GM21825 (cell line): ENCODE results near the gene PFDN5.
A peak's percentile ranks its signal among the peaks of the same experiment; 100 is the strongest.
"Not testable (repeated sequence)": the region's sequence is repeated elsewhere in the genome, so short reads cannot be mapped to it uniquely, and the experiment has no call there.

Experiments
- ATAC-seq: cut with Tn5 transposase; IDR thresholded peaks from one replicate; pipeline ENCODE4 v1.9.1; 2021; ENCODE audit warnings: mild to moderate bottlenecking, moderate library complexity; ENCODE audit not compliant: unreplicated experiment

PFDN5 gene

DNA sequence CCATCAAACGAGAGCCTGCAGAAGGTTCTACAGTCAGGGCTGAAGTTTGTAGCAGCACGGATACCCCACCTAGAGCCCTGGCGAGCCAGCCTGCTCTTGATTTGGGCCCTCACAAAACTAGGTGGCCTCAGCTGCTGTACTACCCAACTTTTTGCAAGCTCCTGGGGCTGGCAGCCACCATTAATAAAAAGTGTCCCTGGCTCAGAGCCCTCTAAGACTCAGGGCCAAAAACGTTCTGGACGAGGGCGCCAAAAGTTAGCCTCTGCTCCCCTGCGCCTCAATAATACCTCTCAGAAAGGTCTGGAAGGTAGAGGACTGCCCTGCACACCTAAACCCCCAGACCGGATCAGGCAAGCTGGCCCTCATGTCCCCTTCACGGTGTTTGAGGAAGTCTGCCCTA is 8.9 kb upstream of the PFDN5 start:
- no peak for ATAC-seq

DNA sequence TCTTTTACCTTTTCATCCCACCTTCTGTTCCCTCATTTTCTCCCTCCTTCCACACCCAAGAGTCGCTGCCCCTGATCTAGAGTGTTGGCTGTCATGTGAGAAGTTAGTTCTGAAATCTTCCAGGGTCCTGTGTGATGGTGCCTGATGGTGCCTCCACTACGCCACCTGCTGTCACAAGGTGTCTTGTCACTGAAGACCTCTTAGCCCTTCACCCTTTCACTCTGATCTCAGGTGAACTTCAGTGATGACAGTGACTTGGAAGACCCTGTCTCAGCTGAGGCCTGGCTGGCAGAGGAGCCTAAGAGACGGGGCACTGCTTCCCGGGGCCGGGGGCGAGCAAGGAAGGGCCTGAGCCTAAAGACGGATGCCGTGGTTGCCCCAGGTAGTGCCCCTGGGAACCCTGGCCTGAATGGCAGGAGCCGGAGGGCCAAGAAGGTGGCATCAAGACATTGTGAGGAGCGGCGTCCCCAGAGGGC is 7.6 kb upstream of the PFDN5 start:
- ATAC-seq = no peak

- ATAC-seq = no peak
Observed at GRCh38 chr12:53288322-53288721, 7.0 kb upstream of the PFDN5 start.

- no peak for ATAC-seq
Observed at GRCh38 chr12:53289891-53290290, 5.5 kb upstream of the PFDN5 start.

GRCh38 chr12:53290661-53291060 is 4.7 kb upstream of the PFDN5 start:
- no peak for ATAC-seq

DNA sequence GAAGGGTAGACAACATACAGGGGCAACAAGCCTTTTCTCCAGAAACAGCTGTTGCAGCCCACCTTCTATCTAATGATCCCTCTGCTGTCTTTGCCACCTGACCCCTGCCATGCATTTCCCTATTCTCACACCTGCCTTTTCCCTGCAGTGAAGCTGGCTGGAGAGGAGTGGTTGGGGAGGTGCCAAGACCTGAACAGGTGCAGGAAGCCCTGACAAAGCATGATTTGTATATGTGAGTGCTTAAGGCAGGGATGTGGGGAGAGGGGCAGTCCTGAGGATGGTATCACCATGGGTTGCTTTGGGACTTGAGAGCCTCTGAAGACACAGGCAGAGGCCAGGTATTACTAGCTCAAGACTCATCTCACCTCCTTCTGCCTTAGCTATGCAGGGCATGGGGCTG is 2.9 kb upstream of the PFDN5 start:
- no peak for ATAC-seq

DNA sequence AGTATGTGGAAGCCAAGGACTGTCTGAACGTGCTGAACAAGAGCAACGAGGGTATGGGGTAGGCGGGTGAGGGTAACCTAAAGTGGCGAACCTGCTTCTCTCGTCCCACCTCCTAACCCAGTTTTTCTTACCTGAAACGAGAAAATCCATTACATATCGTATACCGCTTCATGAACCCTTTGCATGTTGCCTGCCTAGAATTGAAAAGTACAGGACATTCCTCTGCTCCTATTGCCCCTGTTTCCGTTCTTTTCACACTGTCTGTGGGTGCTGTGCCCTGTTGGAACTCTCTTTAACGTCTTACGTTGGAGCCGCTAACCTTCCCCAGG is 513 bp downstream of the PFDN5 start:
- ATAC-seq = no peak

DNA sequence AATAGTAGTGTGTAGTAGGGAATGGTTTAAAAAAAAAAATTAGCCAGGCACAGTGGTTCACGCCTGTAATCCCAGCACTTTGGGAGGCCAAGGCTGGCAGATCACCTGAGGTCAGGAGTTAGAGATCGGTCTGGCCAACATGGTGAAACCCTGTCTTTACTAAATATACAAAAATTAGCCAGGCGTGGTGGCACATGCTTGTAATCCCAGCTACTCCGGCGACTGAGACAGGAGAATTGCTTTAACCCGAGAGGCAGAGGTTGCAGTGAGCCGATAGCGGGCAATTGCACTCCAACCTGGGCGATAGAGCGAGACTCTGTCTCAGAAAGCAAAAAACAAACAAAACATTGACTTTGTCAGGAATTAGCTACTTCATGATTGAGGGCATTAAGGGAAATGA is 1.8 kb downstream of the PFDN5 start:
- not testable (repeated sequence) for ATAC-seq

GRCh38 chr12:53298164-53298563 is 2.8 kb downstream of the PFDN5 start:
- no peak for ATAC-seq

GRCh38 chr12:53299101-53299453 is 3.7 kb downstream of the PFDN5 start:
- peak; percentile 6 for ATAC-seq

- ATAC-seq = peak; percentile 68
Observed at GRCh38 chr12:53299454-53300180, 4.3 kb downstream of the PFDN5 start, which contains the start of gene MYG1. MYG1 (plus strand) TSS chr12:53299695; CDS start chr12:53299738, 43 bp downstream.

GRCh38 chr12:53300187-53300586 is 4.8 kb downstream of the PFDN5 start:
- no peak for ATAC-seq

DNA sequence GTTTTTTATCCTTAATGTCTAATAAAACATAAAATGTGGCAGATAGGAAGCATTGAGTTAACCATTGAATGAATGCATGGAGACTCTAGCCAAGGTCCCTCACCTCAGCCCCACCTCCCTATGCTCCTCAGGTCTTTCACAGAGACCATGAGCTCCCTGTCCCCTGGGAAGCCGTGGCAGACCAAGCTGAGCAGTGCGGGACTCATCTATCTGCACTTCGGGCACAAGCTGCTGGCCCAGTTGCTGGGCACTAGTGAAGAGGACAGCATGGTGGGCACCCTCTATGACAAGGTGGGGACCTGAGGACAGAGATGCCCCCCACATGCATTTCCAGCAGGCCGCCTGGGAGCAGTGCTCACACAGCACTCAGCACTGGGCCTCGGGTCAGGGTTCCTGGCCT is 7.6 kb downstream of the PFDN5 start:
- ATAC-seq = no peak

DNA sequence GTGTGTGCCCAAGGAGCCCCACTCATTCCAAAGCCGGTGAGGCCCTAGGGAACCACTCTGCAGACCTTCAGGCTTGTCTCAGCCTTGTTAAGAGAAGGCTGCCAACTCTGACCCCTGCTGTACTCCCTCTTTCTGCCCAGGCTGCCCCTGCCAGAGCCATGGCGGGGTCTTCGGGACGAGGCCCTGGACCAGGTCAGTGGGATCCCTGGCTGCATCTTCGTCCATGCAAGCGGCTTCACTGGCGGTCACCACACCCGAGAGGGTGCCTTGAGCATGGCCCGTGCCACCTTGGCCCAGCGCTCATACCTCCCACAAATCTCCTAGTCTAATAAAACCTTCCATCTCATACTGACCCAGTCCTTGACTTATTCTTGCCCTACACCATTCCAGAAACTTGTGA is 11.5 kb downstream of the PFDN5 start:
- ATAC-seq = no peak

GRCh38 chr12:53308276-53308675 is 12.9 kb downstream of the PFDN5 start:
- no peak for ATAC-seq

DNA sequence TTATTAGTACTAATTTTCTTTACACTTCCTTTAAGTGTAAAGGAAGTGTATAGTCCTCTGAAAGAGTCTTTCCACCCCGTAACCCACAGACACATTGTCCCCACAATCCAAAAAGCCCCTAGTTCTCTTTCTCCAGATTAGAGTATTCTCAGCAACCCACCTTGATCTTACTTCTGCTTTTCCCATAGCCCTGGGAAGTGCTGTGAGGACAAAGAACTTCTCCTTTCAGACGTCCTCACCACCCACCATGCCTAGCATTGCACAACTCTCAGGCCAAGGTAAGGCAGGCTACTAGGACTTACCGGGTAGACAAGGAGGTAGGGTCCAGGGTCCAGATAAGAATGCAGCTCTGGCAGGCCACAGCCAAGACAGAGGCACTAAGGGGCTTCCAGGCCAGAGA is 18.7 kb downstream of the PFDN5 start:
- no peak for ATAC-seq

GRCh38 chr12:53320352-53321195 is 25.2 kb downstream of the PFDN5 start:
- ATAC-seq = no peak

DNA sequence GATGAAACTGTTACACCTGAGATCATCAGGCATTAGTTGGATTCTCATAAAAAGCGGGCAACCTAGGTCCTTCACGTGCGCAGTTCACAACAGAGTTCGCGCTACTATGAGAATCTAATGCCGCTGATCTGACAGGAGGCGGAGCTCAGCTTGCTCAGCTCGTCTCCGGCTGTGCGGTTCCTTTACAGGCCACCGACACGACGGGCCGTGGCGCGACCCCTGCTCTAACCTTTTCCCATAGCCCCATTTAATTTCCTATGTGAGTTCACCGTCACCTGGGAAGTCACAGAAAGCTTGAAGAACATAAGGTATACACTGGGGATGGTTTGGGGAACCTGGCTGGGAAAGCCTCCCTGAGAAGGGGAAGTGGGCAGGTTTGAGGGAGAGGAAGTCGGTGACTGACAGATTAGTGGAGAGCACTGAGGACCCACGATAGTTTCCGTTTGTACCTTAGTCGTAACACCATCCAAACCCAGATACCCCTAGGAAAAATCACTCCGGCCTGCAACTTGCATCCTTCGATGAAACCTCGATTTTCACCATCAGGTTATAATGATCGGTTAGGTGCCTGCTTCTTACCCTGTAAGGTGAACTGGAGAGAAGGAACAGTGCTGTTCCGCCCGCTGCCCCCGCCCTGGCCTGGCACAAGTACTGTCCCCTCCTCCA is 28.9 kb downstream of the PFDN5 start:
- ATAC-seq = peak; percentile 30

DNA sequence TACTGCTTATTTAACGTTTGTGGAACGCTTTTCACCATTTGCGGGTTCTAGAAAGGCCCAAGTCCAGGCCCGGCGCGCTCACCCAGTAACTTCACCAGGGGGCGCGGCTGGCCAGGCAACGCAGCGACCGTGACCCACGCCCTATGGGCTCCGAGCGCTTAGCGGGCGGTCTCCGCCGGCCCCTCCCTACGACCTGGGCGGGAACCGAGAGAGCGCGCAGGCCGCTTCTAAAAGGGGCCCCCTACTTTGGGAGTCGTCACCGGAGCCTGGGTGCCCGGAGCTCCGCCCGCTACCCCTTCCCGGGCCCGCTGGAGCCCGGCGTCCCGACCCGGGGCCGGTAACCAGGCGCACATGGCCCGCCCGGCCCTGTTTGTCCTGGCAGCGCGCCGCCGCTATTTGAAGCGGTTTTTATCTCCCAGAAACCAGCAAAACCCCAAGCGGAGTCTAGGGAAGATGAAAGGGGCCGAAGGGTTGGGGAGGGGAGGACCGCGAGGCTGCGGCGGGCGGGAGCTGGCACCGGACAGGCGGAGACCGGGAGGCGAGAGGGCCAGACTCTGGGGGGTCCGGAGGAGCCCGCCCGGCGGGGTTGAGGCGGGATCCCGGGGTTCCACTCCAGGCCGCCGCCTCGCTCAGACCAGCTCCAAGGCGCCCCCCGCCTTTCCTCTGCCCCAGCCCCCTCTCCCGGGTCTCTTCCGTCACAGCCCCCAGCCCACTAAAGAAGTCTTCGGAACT is 29.6 kb downstream of the PFDN5 start:
- peak; percentile 50 for ATAC-seq

DNA sequence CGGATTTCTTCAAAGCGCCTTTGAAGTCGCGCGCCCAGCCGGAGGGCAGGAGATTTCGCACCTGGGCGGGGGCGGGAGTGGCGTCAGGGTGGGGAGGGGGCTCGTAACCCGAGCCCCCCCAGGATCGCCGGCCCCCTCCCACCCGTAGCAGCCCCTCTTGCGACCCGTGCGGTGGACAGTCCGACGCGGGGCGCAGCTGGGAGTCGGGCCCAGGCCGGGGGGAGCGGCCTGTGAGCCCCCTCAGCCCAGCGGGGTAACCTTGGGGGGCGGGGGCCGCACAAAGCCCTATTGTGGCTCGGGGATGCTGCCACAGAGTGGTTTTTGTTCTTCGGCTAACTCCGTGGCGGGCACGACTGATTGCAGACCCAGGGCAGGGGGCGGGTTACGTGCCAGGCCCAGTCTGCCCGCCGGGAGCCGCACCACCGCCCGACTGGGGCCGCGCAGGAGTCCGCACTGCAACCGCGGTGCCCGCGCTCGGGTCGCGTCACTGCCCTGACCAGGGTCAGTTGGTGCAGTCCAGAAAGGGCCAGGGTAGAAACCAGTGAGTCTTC is 30.2 kb downstream of the PFDN5 start:
- ATAC-seq = no peak
